Progenitor cell of endocrine pancreas (in vitro differentiated cells): ENCODE results near the gene DNAH1. TPM values are rescaled to one million over a fixed set of nuclear protein-coding genes. Genes with fewer than 3 reads are reported as not detected.

ENCODE experiments used
- DNase-seq: peaks from one replicate; pipeline ENCODE4 v3.0.0; 2021; ENCODE audit warnings: low spot score; ENCODE audit not compliant: unreplicated experiment
- H3K27ac Mint-ChIP-seq: 2 replicates; pipeline ENCODE4 v1.8.0; 2021; ENCODE audit warnings: mild to moderate bottlenecking, moderate library complexity, mixed read lengths
- H3K27me3 Mint-ChIP-seq: 2 replicates; pipeline ENCODE4 v1.8.0; 2021; ENCODE audit warnings: mixed read lengths
- H3K36me3 Mint-ChIP-seq: 2 replicates; pipeline ENCODE4 v1.8.0; 2022; ENCODE audit warnings: mixed read lengths; ENCODE audit not compliant: insufficient read depth
- H3K4me1 Mint-ChIP-seq: 2 replicates; pipeline ENCODE4 v1.8.0; 2021; ENCODE audit warnings: low read depth, mixed read lengths
- H3K4me3 Mint-ChIP-seq: 2 replicates; pipeline ENCODE4 v1.8.0; 2021; ENCODE audit warnings: low read depth, mild to moderate bottlenecking, moderate library complexity, mixed read lengths
- H3K9me3 Mint-ChIP-seq: 2 replicates; pipeline ENCODE4 v1.8.0; 2021; ENCODE audit warnings: low read depth, mixed read lengths
- total RNA-seq: library from RNA; stranded (reverse); gene quantifications from 2 replicates; pipeline ENCODE4 v1.2.1, GENCODE V29; 2021
- TF ChIP-seq, protein P1 (sequence below): fragments of 200-600 bp; sonication (generic); IDR thresholded peaks from one replicate; pipeline ENCODE4 v1.5.0; 2021; ENCODE audit warnings: antibody characterized with exemption, mild to moderate bottlenecking; ENCODE audit not compliant: unreplicated experiment

The DNAH1 gene
- total RNA-seq, 1 donor from 2014 or later, result 14.0 TPM

DNA sequence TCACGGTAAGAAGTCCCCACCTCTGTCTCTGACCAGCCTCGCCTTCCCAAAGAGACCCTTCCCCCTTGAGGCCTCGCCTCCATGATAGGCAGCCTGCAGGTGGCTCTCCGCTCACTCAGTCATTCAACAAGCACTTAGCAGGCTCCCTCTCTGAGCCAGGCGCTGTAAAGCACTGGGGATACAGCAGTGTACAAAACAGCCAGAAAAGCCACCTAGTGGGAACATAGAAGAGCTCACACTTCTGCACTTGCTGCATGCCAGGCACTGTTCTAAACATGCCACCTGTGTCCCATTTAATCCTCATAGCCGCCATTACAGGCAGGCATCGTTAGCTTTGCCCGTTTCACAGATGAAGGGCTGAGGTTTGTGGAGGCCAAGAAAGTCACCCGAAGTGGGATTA is 72.8 kb downstream of the DNAH1 start:
- Mint-ChIP-seq H3K9me3 (no peaks in the 10 kb centered on the region), H3K4me3 (no peak overlapping the region)

DNA sequence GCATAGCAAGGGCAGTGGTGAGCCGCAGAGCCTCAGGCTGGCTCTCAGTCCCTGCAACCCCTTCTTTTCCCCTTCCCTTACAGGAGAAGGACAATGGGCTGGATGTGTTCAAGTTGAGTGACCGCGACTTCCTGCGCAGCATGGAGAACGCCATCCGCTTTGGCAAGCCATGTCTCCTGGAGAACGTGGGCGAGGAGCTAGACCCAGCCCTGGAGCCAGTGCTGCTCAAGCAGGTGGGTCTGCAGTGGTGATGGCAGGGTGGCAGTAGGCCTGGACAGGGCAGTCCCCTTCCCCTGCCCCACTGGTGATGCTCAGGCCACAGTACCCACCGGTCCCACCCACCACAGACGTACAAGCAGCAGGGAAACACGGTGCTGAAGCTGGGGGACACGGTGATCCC is 75.0 kb downstream of the DNAH1 start:
- no peak overlapping the region for H3K4me3 Mint-ChIP-seq
- TF ChIP-seq, protein P1, sequence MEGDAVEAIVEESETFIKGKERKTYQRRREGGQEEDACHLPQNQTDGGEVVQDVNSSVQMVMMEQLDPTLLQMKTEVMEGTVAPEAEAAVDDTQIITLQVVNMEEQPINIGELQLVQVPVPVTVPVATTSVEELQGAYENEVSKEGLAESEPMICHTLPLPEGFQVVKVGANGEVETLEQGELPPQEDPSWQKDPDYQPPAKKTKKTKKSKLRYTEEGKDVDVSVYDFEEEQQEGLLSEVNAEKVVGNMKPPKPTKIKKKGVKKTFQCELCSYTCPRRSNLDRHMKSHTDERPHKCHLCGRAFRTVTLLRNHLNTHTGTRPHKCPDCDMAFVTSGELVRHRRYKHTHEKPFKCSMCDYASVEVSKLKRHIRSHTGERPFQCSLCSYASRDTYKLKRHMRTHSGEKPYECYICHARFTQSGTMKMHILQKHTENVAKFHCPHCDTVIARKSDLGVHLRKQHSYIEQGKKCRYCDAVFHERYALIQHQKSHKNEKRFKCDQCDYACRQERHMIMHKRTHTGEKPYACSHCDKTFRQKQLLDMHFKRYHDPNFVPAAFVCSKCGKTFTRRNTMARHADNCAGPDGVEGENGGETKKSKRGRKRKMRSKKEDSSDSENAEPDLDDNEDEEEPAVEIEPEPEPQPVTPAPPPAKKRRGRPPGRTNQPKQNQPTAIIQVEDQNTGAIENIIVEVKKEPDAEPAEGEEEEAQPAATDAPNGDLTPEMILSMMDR, result no peak
- H3K9me3 Mint-ChIP-seq, result no peaks in the 10 kb centered on the region
- H3K27me3 Mint-ChIP-seq, result no peaks in the 10 kb centered on the region
- peaks cover 1% of the 10 kb centered on the region for H3K36me3 Mint-ChIP-seq
- no peak overlapping the region for H3K27ac Mint-ChIP-seq
- no peak for DNase-seq
- no peaks in the 10 kb centered on the region for H3K4me1 Mint-ChIP-seq

More for the DNA sequence above, 72.8 kb downstream of the DNAH1 start:
- TF ChIP-seq, protein P1, result no peak
- peaks cover 1% of the 10 kb centered on the region for H3K36me3 Mint-ChIP-seq
- no peaks in the 10 kb centered on the region for H3K27me3 Mint-ChIP-seq
- H3K4me1 Mint-ChIP-seq, result peaks cover 3% of the 10 kb centered on the region
- no peak overlapping the region for H3K27ac Mint-ChIP-seq
- DNase-seq, result no peak

DNA sequence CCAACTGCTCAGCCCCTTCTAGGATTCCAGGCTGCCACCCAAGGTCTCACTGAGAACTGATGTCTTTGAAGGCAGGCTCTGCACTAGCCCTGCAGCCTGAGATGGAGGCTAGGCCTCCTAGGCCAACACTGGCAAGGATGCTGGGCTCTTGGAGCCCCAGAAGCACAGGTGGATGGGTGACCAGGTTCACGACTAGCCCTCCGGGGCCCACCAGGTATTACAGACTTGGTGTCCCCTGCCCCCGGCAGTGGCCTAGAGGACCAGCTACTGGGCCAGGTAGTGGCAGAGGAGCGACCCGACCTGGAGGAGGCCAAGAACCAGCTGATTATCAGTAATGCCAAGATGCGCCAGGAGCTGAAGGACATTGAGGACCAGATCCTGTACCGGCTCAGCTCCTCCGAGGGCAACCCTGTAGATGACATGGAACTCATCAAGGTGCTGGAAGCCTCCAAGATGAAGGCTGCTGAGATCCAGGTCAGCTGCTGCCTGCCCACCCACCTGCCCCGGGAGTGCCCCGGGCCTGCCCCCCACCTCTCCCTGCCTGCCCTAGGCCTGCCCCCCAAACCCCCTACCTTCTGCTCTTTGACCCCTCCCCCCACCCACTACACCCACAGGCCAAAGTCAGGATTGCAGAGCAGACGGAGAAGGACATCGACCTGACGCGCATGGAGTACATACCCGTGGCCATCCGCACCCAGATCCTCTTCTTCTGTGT is 76.3 kb downstream of the DNAH1 start:
- Mint-ChIP-seq H3K9me3 (no peaks in the 10 kb centered on the region), H3K27me3 (no peaks in the 10 kb centered on the region), H3K27ac (no peak overlapping the region), H3K4me3 (no peak overlapping the region), H3K4me1 (no peaks in the 10 kb centered on the region), H3K36me3 (peaks cover 1% of the 10 kb centered on the region)
- DNase-seq, result no peak
- TF ChIP-seq, protein P1, result no peak

DNA sequence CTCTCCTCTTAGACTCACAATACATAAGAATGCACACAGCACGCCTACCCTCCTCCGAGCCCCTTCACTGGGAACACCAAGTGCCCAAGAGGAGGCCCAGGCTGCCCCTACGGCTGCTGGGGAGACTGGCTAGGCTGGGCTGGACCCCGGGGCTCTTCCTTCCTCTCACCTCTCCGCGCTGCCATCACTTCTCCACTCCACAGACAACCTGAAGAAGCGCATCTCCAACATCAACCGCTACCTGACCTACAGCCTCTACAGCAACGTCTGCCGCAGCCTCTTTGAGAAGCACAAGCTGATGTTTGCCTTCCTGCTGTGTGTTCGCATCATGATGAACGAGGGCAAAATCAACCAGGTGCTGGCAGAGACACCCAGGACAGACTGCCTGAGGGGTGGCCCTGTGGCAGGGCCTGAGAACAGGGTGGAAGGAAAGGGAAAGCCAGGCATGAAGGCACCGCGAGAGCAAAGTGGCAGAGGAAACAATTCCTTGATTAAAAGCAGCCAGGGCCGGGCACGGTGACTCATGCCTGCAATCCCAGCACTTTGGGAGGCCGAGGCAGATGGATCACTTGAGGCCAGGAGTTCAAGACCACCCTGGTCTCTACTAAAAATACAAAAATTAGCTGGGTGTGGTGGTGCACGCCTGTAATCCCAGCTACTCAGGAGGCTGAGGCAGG is 77.2 kb downstream of the DNAH1 start:
- TF ChIP-seq, protein P1, result no peak

DNA sequence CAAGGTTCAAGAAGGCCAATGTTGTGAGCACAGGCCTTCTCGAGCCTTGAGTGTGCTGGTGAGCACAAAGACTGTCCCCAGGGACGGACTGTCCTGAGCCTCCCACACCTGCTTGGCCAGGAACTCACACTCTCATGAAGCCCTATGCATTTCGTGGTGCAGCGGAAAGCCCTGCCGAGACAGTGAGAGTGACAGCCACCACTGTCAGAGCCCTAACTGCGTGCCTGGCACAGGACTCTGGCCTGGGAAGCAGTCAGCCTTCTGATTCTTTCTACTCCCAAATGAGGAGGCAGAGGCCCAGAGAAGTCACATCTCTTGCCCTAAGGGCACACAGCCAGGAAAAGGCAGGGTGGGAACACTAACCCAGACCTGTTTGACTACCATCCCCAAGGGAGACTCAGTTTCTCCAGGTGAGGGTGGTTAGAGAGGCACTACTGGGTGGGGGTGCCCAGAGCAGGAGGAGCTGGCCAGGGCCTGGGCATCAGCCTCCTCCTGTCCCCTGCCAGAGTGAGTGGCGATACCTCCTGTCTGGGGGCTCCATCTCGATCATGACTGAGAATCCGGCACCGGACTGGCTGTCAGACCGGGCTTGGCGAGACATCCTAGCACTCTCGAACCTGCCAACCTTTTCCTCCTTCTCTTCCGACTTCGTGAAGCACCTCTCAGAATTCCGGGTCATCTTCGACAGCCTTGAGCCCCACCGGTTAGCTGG is 78.0 kb downstream of the DNAH1 start:
- Mint-ChIP-seq H3K36me3 (no peaks in the 10 kb centered on the region), H3K4me3 (no peak overlapping the region), H3K27ac (no peak overlapping the region), H3K27me3 (no peaks in the 10 kb centered on the region), H3K9me3 (no peaks in the 10 kb centered on the region), H3K4me1 (no peaks in the 10 kb centered on the region)
- TF ChIP-seq, protein P1, result no peak
- DNase-seq, result no peak

More for the DNA sequence above, 77.2 kb downstream of the DNAH1 start:
- Mint-ChIP-seq H3K4me1 (no peaks in the 10 kb centered on the region), H3K4me3 (no peak overlapping the region), H3K27ac (no peak overlapping the region), H3K36me3 (peaks cover 1% of the 10 kb centered on the region), H3K27me3 (no peaks in the 10 kb centered on the region), H3K9me3 (no peaks in the 10 kb centered on the region)
- DNase-seq, result no peak
